Measurements from ENCODE around the gene SZRD1.

- no peak for TF ChIP-seq CREB1 (CRISPR knock-in tag; IDR thresholded peaks at IDR 0.05)
- TF ChIP-seq ZBTB21 (CRISPR knock-in tag; IDR thresholded peaks at IDR 0.05; ENCODE audit: borderline replicate concordance), result no peak
- no peak for TF ChIP-seq CTCF (IDR thresholded peaks at IDR 0.05)
- TF ChIP-seq, protein P1, sequence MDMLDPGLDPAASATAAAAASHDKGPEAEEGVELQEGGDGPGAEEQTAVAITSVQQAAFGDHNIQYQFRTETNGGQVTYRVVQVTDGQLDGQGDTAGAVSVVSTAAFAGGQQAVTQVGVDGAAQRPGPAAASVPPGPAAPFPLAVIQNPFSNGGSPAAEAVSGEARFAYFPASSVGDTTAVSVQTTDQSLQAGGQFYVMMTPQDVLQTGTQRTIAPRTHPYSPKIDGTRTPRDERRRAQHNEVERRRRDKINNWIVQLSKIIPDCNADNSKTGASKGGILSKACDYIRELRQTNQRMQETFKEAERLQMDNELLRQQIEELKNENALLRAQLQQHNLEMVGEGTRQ (CRISPR knock-in tag; IDR thresholded peaks at IDR 0.05), result no peak
- TF ChIP-seq, protein P2, sequence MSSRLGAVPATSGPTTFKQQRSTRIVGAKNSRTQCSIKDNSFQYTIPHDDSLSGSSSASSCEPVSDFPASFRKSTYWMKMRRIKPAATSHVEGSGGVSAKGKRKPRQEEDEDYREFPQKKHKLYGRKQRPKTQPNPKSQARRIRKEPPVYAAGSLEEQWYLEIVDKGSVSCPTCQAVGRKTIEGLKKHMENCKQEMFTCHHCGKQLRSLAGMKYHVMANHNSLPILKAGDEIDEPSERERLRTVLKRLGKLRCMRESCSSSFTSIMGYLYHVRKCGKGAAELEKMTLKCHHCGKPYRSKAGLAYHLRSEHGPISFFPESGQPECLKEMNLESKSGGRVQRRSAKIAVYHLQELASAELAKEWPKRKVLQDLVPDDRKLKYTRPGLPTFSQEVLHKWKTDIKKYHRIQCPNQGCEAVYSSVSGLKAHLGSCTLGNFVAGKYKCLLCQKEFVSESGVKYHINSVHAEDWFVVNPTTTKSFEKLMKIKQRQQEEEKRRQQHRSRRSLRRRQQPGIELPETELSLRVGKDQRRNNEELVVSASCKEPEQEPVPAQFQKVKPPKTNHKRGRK (CRISPR knock-in tag; IDR thresholded peaks at IDR 0.05; ENCODE audit: borderline replicate concordance), result no peak
- no peak for TF ChIP-seq SP1 (CRISPR knock-in tag; conservative IDR thresholded peaks at IDR 0.05)
- no peak for TF ChIP-seq FOXP1 (CRISPR knock-in tag; IDR thresholded peaks at IDR 0.05; ENCODE audit: borderline replicate concordance)
- TF ChIP-seq FOXK1 (CRISPR knock-in tag; IDR thresholded peaks at IDR 0.05), result no peak
- TF ChIP-seq, protein P3, sequence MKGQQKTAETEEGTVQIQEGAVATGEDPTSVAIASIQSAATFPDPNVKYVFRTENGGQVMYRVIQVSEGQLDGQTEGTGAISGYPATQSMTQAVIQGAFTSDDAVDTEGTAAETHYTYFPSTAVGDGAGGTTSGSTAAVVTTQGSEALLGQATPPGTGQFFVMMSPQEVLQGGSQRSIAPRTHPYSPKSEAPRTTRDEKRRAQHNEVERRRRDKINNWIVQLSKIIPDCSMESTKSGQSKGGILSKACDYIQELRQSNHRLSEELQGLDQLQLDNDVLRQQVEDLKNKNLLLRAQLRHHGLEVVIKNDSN (CRISPR knock-in tag; IDR thresholded peaks at IDR 0.05), result no peak
- TF ChIP-seq, protein P4, sequence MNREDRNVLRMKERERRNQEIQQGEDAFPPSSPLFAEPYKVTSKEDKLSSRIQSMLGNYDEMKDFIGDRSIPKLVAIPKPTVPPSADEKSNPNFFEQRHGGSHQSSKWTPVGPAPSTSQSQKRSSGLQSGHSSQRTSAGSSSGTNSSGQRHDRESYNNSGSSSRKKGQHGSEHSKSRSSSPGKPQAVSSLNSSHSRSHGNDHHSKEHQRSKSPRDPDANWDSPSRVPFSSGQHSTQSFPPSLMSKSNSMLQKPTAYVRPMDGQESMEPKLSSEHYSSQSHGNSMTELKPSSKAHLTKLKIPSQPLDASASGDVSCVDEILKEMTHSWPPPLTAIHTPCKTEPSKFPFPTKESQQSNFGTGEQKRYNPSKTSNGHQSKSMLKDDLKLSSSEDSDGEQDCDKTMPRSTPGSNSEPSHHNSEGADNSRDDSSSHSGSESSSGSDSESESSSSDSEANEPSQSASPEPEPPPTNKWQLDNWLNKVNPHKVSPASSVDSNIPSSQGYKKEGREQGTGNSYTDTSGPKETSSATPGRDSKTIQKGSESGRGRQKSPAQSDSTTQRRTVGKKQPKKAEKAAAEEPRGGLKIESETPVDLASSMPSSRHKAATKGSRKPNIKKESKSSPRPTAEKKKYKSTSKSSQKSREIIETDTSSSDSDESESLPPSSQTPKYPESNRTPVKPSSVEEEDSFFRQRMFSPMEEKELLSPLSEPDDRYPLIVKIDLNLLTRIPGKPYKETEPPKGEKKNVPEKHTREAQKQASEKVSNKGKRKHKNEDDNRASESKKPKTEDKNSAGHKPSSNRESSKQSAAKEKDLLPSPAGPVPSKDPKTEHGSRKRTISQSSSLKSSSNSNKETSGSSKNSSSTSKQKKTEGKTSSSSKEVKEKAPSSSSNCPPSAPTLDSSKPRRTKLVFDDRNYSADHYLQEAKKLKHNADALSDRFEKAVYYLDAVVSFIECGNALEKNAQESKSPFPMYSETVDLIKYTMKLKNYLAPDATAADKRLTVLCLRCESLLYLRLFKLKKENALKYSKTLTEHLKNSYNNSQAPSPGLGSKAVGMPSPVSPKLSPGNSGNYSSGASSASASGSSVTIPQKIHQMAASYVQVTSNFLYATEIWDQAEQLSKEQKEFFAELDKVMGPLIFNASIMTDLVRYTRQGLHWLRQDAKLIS (CRISPR knock-in tag; IDR thresholded peaks at IDR 0.05; ENCODE audit: borderline replicate concordance), result no peak
- TF ChIP-seq NFYB (CRISPR knock-in tag; conservative IDR thresholded peaks at IDR 0.05; ENCODE audit: low read depth), result no peak
These were observed 10.2 kb upstream of the SZRD1 start for GRCh38 chr1:16356867-16357266.

All from WTC11 (cell line).